ENCODE data around the gene SYTL1.
A peak's percentile ranks its signal among the peaks of the same experiment; 100 is the strongest.

GRCh38 chr1:27372022-27372807 is 30.4 kb downstream of the SYTL1 start:
- TF ChIP-seq CTCF (IDR thresholded peaks at IDR 0.05) (peak in 1 of 4 experiments; percentile 19), POLR2A (IDR thresholded peaks at IDR 0.05) (no peak)

All from uterus (tissue), 2 donors.